Stimulated activated effector memory CD8-positive, alpha-beta T cell treated with anti-CD3 and anti-CD28 coated beads, Interleukin-12 subunit alpha, Interleukin-12 subunit beta, amount 100 ng/mL, for 72 hours (primary cell): ENCODE measurements around the gene DFFB.

ENCODE experiments used
- ATAC-seq: fragments of 150-1000 bp; cut with Tn5 transposase; 2 replicates; pipeline ENCODE4 v1.10.0; 2021
- DNase-seq, 2 donors: peaks; one replicate each; pipeline ENCODE4 v3.0.0; 2021 to 2022; ENCODE audit warnings: low spot score in 2 of 2
- H3K27ac Mint-ChIP-seq: one replicate; pipeline ENCODE4 v1.8.0; 2022; ENCODE audit warnings: mild to moderate bottlenecking, mixed read lengths
- H3K36me3 Mint-ChIP-seq: one replicate; pipeline ENCODE4 v1.8.0; 2022; ENCODE audit warnings: mild to moderate bottlenecking, mixed read lengths
- H3K4me1 Mint-ChIP-seq: one replicate; pipeline ENCODE4 v1.8.0; 2022; ENCODE audit warnings: mixed read lengths
- H3K4me3 Mint-ChIP-seq: one replicate; pipeline ENCODE4 v1.8.0; 2022; ENCODE audit warnings: mild to moderate bottlenecking, mixed read lengths
- H3K9me3 Mint-ChIP-seq: one replicate; pipeline ENCODE4 v1.8.0; 2022; ENCODE audit warnings: mixed read lengths

Gene DFFB

DNA sequence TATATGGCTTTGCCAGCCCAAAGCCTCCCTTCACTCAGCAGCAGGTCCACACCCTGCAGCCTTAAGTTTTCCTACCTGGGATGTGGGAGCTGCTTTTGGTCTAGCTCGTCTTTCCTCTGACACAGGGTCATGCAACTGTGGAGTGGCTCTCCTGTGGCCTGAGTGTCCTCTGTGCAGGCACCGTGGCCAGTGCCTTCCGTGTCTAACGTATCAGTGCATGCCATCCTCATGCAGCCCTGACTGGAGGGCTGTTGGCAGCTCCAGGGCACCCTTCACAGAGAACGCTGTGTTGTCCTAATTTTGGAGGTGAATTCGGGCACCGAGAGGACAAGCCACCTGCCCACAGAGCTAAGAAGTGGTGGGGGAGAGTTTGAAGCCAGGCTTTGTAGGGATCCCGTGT is 68.5 kb downstream of the DFFB start:
- Mint-ChIP-seq H3K36me3 (no peaks in the 10 kb centered on the region), H3K9me3 (no peaks in the 10 kb centered on the region), H3K4me1 (peaks cover 18% of the 10 kb centered on the region), H3K4me3 (no peak overlapping the region), H3K27ac (no peak overlapping the region)
- no peak for ATAC-seq
- no peak for DNase-seq

- Mint-ChIP-seq H3K9me3 (no peaks in the 10 kb centered on the region), H3K4me1 (peaks cover 18% of the 10 kb centered on the region), H3K27ac (no peak overlapping the region), H3K4me3 (no peak overlapping the region), H3K36me3 (no peaks in the 10 kb centered on the region)
- no peak for DNase-seq
- no peak for ATAC-seq
Measured at GRCh38 chr1:3926956-3927355, 69.7 kb downstream of the DFFB start.

- peaks cover 18% of the 10 kb centered on the region for H3K4me1 Mint-ChIP-seq
- H3K9me3 Mint-ChIP-seq: no peaks in the 10 kb centered on the region
- no peak overlapping the region for H3K27ac Mint-ChIP-seq
- no peak for DNase-seq
- no peaks in the 10 kb centered on the region for H3K36me3 Mint-ChIP-seq
- no peak overlapping the region for H3K4me3 Mint-ChIP-seq
- no peak for ATAC-seq
Measured at GRCh38 chr1:3928586-3928985, 71.3 kb downstream of the DFFB start.

DNA sequence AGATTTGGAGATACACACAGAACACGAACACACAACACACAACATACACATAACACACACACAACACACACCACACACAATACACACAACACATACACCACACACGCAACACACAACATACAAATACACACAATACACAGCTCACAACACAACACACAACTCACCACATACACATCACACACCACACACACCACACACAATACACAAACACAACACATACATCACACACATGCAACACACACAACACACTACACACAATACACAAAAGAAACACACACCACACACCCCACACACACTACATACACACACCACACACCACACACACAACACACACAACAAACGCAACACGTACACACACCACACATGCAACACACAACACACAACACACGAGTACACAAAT is 71.8 kb downstream of the DFFB start:
- Mint-ChIP-seq H3K36me3 (no peaks in the 10 kb centered on the region), H3K4me3 (no peak overlapping the region), H3K9me3 (no peaks in the 10 kb centered on the region), H3K4me1 (peaks cover 18% of the 10 kb centered on the region), H3K27ac (no peak overlapping the region)
- ATAC-seq: no peak
- DNase-seq: no peak

GRCh38 chr1:3930301-3931006 is 73.2 kb downstream of the DFFB start:
- DNase-seq: no peak
- H3K36me3 Mint-ChIP-seq: no peaks in the 10 kb centered on the region
- H3K27ac Mint-ChIP-seq: no peak overlapping the region
- no peak overlapping the region for H3K4me3 Mint-ChIP-seq
- H3K9me3 Mint-ChIP-seq: no peaks in the 10 kb centered on the region
- peaks cover 18% of the 10 kb centered on the region for H3K4me1 Mint-ChIP-seq
- ATAC-seq: no peak

DNA sequence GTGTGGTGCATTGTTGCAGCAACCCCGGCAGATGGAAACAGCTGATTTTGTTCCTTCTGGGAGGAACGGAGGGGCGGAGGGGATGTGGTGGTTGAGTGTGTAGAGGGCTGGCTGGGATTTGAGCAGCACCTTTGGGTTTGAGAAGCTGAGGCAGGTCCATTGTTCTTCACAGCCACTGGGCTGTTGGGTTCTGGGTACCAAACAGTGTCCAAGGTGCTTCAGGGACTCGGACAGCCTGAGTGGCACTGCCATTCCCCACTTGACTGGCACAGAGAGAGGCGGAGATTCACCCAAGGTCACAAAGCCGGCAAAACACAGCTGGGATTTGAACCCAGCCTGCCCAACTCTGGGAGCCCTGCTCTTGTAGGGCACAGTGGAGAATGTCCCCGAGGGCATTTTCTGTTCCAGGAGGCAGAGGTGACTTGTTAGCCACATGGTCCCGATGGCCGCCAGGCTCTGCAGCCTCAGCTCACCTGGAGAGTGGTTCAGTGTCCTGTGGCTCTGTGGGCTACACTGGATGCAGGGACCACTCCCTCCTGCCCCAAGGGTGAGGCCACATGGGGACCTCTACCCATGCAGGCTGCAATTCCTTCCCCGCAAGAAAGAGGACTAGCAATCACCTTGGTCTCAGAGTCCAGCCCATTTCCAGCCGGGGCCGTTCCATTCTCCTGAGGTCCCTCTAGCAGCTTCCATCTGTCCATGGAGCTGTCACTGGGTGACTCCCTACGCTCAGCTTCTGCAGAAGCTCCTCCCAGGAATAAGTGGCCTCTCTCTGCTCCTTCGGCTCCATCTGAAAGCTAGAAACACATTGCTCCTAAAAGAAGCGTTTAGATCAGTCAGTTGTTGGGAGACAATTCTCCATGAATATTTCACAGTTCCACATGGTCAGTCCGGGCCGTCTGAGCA is 74.0 kb downstream of the DFFB start:
- DNase-seq: no peak
- H3K4me3 Mint-ChIP-seq: no peak overlapping the region
- no peaks in the 10 kb centered on the region for H3K36me3 Mint-ChIP-seq
- peaks cover 18% of the 10 kb centered on the region for H3K4me1 Mint-ChIP-seq
- H3K9me3 Mint-ChIP-seq: no peaks in the 10 kb centered on the region
- ATAC-seq: no peak
- no peak overlapping the region for H3K27ac Mint-ChIP-seq

GRCh38 chr1:3932156-3932919 is 75.1 kb downstream of the DFFB start:
- peaks cover 18% of the 10 kb centered on the region for H3K4me1 Mint-ChIP-seq
- no peaks in the 10 kb centered on the region for H3K9me3 Mint-ChIP-seq
- ATAC-seq: no peak
- H3K4me3 Mint-ChIP-seq: no peak overlapping the region
- H3K27ac Mint-ChIP-seq: no peak overlapping the region
- no peaks in the 10 kb centered on the region for H3K36me3 Mint-ChIP-seq
- DNase-seq: no peak
